SK-N-MC (cell line): ENCODE data around the gene IRGQ.

Source experiments
- DNase-seq: peaks from one replicate; pipeline ENCODE4 v3.0.0-alpha.2; 2011; ENCODE audit warnings: low read depth, low spot score
- H3K27ac ChIP-seq: fragments of 200-600 bp; sonication (generic); 2 replicates; pipeline ENCODE4 v1.5.1; 2016; ENCODE audit warnings: mixed run types
- H3K36me3 ChIP-seq: fragments of 200-600 bp; sonication (generic); 2 replicates; pipeline ENCODE4 v1.6.1; 2017; ENCODE audit warnings: antibody characterized with exemption, low read length, mixed read lengths; ENCODE audit not compliant: insufficient read depth
- H3K4me3 ChIP-seq: fragments of 200-600 bp; sonication (generic); 2 replicates; pipeline ENCODE4 v1.5.1; 2016
- H3K9ac ChIP-seq: fragments of 200-600 bp; sonication (generic); 2 replicates; pipeline ENCODE4 v1.8.0; 2017; ENCODE audit warnings: mixed run types, mixed read lengths; ENCODE audit not compliant: insufficient read length
- H3K9me3 ChIP-seq: fragments of 200-600 bp; sonication (generic); 2 replicates; pipeline ENCODE4 v1.6.1; 2017; ENCODE audit warnings: low read depth, mild to moderate bottlenecking, antibody characterized with exemption, low read length, moderate library complexity, mixed read lengths
- EZH2 ChIP-seq: fragments of 200-600 bp; sonication (generic); IDR thresholded peaks from one replicate; pipeline ENCODE4 v1.6.1; 2017; ENCODE audit warnings: antibody characterized with exemption
- FOXP2 ChIP-seq: optimal IDR thresholded peaks from 2 replicates; pipeline ENCODE3; 2011; ENCODE audit warnings: mild to moderate bottlenecking, moderate library complexity; ENCODE audit not compliant: insufficient read depth; ENCODE audit errors: extremely low read length, control extremely low read depth
- POLR2AphosphoS5 ChIP-seq: IDR thresholded peaks from 2 replicates; pipeline ENCODE4 v1.6.1; 2012; ENCODE audit warnings: mild to moderate bottlenecking, low read depth, low read length, borderline replicate concordance

Gene IRGQ, protein sequence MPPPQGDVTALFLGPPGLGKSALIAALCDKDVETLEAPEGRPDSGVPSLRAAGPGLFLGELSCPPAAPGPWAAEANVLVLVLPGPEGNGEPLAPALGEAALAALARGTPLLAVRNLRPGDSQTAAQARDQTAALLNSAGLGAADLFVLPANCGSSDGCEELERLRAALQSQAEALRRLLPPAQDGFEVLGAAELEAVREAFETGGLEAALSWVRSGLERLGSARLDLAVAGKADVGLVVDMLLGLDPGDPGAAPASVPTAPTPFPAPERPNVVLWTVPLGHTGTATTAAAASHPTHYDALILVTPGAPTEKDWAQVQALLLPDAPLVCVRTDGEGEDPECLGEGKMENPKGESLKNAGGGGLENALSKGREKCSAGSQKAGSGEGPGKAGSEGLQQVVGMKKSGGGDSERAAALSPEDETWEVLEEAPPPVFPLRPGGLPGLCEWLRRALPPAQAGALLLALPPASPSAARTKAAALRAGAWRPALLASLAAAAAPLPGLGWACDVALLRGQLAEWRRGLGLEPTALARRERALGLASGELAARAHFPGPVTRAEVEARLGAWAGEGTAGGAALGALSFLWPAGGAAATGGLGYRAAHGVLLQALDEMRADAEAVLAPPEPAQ

DNA sequence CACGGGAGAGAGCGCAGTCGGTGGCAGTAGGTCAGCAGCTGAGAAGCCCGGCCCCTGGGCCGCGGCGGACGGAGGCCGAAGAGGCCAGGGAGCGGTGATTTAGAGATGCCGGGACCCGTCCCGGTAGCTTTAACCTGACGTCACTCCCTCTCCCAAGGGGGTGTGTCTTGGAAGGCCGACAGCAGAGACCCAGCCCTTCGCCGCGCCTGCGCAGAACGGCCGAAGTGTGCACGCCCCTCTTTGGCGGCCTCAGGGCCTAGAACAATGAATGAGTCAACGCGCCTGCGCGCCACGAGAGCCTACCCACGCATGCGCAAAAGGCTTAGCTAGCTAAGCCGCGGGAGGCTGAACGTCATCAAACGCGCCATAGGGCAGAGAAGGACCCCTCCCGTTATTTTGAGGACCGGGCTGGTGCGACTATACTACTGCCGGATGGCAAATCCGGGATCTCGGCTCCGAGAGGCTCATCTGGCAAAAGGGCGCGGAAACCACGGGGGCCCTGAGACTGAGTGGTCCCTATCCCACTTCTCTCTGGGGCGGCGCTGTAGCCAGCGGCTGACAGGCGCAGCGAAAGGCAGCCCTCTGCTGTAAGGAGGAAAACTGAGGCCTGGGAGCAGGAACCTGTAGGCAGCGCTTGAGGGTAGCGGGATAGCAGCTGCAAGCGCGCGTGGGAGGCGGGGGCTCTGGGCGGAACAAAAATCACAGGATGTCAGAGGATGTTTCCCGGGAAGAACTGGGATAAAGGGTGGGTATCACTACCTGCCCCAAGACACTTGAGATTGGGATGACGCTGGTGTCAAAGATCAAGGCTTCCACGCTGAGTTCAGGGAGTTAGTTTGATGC, at the start of gene IRGQ, which contains the start of gene ZNF576:
TSS of gene IRGQ (minus strand) at position 136 of the 843 bp plus-strand sequence. CDS start 796 bp downstream, outside the sequence.
TSS of gene ZNF576 (plus strand) at position 597 of the 843 bp plus-strand sequence. CDS start 514 bp downstream, outside the sequence.
- DNase-seq: peak; percentile 97
- Histone ChIP-seq H3K27ac (peak within 1 kb of the TSS; percentile 99), H3K9me3 (no peaks in the 10 kb centered on the region), H3K36me3 (peaks cover 13% of the 10 kb centered on the region), H3K4me3 (peak within 1 kb of the TSS; percentile 85), H3K9ac (peak within 1 kb of the TSS; percentile 92)
- TF ChIP-seq EZH2 (no peak), FOXP2 (no peak), POLR2AphosphoS5 (peak; percentile 59; the same call in 1 of the 2 replicates)

DNA sequence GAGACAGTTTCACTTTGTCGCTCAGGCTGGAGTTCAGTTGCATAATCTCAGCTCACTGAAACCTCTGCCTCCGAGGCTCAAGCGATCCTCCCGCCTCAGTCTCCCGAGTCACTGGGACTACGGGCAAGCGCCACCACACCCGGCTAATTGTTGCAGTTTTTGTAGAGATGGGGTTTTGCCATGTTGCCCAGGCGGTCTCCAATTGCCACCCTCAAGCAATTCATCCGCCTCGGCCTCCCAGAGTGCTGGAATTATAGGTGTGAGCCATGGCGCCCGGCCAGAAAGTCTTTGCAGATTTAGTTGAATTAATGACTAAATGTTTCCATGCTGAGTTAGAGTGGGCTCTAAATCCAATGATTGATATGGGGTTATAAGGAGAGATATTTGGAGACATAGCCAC, 48.2 kb upstream of the IRGQ start:
- Histone ChIP-seq H3K9me3 (no peaks in the 10 kb centered on the region), H3K27ac (no peak overlapping the region), H3K9ac (no peak overlapping the region), H3K36me3 (peaks cover 32% of the 10 kb centered on the region; the same call in 1 of the 2 replicates), H3K4me3 (no peak overlapping the region)
- no peak for TF ChIP-seq FOXP2
- no peak for TF ChIP-seq POLR2AphosphoS5
- TF ChIP-seq EZH2: no peak
- no peak for DNase-seq

DNA sequence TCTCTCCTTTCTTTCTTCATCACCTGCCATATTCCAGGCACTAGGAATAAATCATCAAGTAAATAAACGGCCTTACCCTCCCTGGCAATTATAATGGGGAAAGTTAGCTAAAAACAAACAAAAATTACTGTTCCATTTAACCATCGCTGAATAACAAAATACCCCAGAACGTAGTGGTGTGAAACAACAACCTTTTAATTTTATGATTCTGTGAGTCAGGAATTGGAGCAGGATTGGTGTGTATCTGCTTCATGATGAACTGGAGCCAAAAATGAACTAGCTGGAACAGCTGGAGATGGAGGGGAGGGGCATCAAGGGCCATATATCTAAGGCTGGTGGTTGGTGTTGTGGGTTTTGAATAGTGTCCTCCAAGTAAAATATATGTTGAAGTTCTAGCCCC, 47.4 kb upstream of the IRGQ start:
- Histone ChIP-seq H3K4me3 (no peak overlapping the region), H3K27ac (no peak overlapping the region), H3K9me3 (no peaks in the 10 kb centered on the region), H3K9ac (no peak overlapping the region), H3K36me3 (peaks cover 24% of the 10 kb centered on the region; the same call in 1 of the 2 replicates)
- DNase-seq: no peak
- no peak for TF ChIP-seq EZH2

DNA sequence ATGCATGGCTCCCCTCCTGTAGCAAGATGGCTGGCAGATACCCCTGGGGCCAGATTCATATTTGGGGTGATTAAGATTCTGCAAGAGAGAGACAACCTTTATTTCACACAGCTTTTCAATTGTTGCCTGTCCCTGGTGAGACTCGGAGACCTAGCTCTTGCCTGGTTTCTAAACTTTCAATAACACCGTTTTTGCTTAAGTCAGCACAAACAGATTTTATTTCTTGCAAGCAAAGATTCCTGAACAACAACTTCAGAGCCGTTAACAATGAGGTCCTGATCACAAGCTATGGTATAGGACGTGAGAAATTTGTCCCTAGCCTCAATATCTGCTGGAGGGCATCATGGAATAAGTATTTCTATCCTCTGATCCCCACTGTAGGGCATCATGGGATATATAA, 46.6 kb upstream of the IRGQ start:
- peaks cover 16% of the 10 kb centered on the region; the same call in 1 of the 2 replicates for H3K36me3 ChIP-seq
- no peak overlapping the region for H3K9ac ChIP-seq
- no peak for DNase-seq
- no peak overlapping the region for H3K27ac ChIP-seq
- TF ChIP-seq FOXP2: no peak
- no peak for TF ChIP-seq EZH2
- no peak for TF ChIP-seq POLR2AphosphoS5
- no peaks in the 10 kb centered on the region for H3K9me3 ChIP-seq
- peak overlapping the region; percentile 37; the same call in 1 of the 2 replicates for H3K4me3 ChIP-seq

DNA sequence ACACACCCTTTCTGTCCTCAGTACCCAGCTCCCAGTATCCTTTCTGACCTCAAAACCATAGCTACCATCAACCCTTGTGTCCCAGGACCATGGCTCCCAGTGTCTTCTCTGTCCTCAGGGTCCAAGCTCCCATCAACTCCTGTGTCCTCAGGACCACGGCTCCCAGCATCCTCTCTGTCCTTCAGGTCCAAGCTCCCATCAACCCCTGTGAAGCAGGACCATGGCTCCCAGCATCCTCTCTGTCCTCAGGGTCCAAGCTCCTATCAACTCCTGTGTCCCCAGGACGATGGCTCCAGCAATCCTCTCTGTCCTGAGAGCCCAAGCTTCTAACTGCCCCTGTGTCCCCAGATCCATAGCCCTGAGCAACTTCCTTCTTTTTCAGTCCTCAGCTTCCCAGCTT, 45.4 kb upstream of the IRGQ start:
- DNase-seq: no peak
- Histone ChIP-seq H3K36me3 (peaks cover 4% of the 10 kb centered on the region; the same call in 1 of the 2 replicates), H3K9me3 (no peaks in the 10 kb centered on the region), H3K4me3 (no peak overlapping the region), H3K27ac (no peak overlapping the region), H3K9ac (no peak overlapping the region)
- TF ChIP-seq POLR2AphosphoS5 (no peak), FOXP2 (no peak), EZH2 (no peak)

DNA sequence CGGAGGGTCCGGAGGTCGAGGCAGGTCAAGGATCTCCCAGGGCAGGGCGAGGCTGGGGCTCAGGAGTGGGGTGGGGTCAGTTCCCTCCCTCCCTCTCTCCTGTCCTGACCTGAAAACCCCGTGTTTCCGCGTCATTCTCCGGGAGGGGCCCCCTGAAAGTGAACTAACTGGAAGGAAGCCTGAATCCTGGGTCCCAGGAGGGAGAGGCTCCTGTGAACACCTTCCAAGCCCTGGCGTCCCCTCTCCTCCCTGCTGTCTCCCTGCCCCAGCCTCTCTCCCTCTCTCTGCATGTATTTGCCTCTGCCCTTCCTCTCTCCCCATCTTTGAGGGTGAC, 44.5 kb upstream of the IRGQ start:
- no peaks in the 10 kb centered on the region for H3K36me3 ChIP-seq
- no peak for TF ChIP-seq FOXP2
- TF ChIP-seq POLR2AphosphoS5: no peak
- TF ChIP-seq EZH2: no peak
- H3K9ac ChIP-seq: no peak overlapping the region
- H3K9me3 ChIP-seq: no peaks in the 10 kb centered on the region
- H3K4me3 ChIP-seq: peak overlapping the region; percentile 81
- DNase-seq: no peak
- H3K27ac ChIP-seq: no peak overlapping the region

DNA sequence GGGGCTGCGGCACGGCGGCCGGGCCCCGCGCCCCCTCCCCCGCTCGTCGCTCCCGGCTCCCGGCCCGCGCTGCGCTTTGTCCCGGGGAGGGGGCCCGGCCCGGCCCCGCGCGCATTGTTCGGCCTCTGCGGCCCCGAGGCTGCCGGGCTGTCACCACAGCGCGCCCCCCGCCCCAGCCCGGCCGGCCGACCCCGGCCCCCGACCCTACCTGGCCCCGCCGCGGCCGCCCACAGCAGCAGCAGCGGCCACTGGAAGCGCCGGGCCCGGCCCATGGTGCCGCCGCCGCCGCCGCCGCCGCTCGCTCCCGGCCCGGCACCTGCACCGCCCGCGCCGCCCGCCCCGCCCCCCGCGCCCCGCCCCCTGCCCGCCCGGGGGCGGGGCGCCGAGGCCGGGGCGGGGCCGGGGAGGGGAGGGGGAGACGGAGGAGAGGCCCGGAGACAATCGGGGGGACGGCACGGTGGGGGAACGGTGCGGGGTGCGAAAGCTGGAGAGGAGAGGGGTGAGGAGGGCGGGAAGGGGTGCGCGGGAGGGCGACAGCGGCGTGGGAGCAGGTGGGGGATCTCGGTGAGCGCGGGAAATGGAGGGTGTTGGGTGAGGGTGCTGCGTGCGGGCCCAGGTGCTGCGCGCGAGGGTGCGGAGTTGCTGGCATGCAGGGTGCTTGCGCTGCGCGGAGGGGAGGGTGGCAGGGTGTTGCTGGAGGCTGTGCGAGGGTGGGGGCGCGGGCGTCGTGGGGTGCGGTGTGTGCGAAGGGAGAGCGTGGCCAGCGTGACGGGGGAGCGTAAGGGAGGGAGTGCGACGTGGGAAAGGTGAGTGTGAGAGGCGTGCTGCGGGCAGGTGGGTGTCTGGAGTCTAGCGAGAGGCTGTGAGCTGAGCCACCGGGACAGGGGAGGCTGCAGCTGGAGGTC, 43.8 kb upstream of the IRGQ start, which contains the start of gene CADM4:
TSS of gene CADM4 (minus strand) at position 332 of the 905 bp plus-strand sequence. CDS start at position 272, 60 bp downstream.
- no peak for DNase-seq
- H3K36me3 ChIP-seq: no peaks in the 10 kb centered on the region
- H3K27ac ChIP-seq: no peak within 1 kb of the TSS
- no peaks in the 10 kb centered on the region for H3K9me3 ChIP-seq
- peak within 1 kb of the TSS; percentile 70 for H3K9ac ChIP-seq
- TF ChIP-seq FOXP2 (no peak), POLR2AphosphoS5 (peak; percentile 65; the same call in 1 of the 2 replicates), EZH2 (no peak)
- peak within 1 kb of the TSS; percentile 81 for H3K4me3 ChIP-seq
